ENCODE results near the gene DEFB124. TPM values are rescaled to one million over a fixed set of nuclear protein-coding genes. Genes with fewer than 3 reads are reported as not detected.
"Not testable (repeated sequence)": the region's sequence is repeated elsewhere in the genome, so short reads cannot be mapped to it uniquely, and the experiment has no call there.

Gene DEFB124
- total RNA-seq, 4 donors from 2014 or later = not detected

GRCh38 chr20:31440012-31440659 lies 34.8 kb downstream of the DEFB124 start, which contains the start of gene DEFB123:
Gene DEFB123 (plus strand): TSS chr20:31440632. CDS start chr20:31440699, 67 bp downstream.
- TF ChIP-seq POLR2A (IDR thresholded peaks at IDR 0.05) = no peak
- no peak for TF ChIP-seq CTCF (IDR thresholded peaks at IDR 0.05)
- intact Hi-C loops (cut with DNase I; ENCODE audit: low total_unique reads) = no loop called here
- WGBS, 2 donors = 74 to 82% methylated on average over 16 of the region's 16 CpGs
- no peak for DNase-seq (ENCODE audit: low spot score in 2 of 2)
- no peak within 1 kb of the TSS for H3K4me3 ChIP-seq (ENCODE audit: low read depth, poor library complexity, severe bottlenecking)

GRCh38 chr20:31430568-31431115 lies 44.3 kb downstream of the DEFB124 start:
- intact Hi-C loops (cut with DNase I; ENCODE audit: low total_unique reads) = no loop called here
- no peak for DNase-seq (ENCODE audit: low spot score in 2 of 2)
- no peak overlapping the region for H3K4me3 ChIP-seq (ENCODE audit: low read depth, poor library complexity, severe bottlenecking)
- TF ChIP-seq CTCF (IDR thresholded peaks at IDR 0.05) (no peak), POLR2A (IDR thresholded peaks at IDR 0.05) (no peak)
- WGBS, 2 donors = 62 to 67% methylated on average over 4 of the region's 4 CpGs

- intact Hi-C loops (cut with DNase I; ENCODE audit: low total_unique reads); DNase-seq (ENCODE audit: low spot score in 2 of 2); H3K4me3 ChIP-seq (ENCODE audit: low read depth, poor library complexity, severe bottlenecking): not testable (repeated sequence)
- 95 to 96% methylated on average over 11 to 16 of the region's 31 CpGs for WGBS, 2 donors
Observed at GRCh38 chr20:31427576-31427975, 47.4 kb downstream of the DEFB124 start.

GRCh38 chr20:31426891-31427551 lies 47.9 kb downstream of the DEFB124 start:
- DNase-seq (ENCODE audit: low spot score in 2 of 2); intact Hi-C loops (cut with DNase I; ENCODE audit: low total_unique reads): not testable (repeated sequence)
- WGBS, 2 donors = 89 to 92% methylated on average over 15 to 17 of the region's 48 CpGs

GRCh38 chr20:31425797-31426196 lies 49.1 kb downstream of the DEFB124 start:
- intact Hi-C loops (cut with DNase I; ENCODE audit: low total_unique reads) = no loop called here
- TF ChIP-seq CTCF (IDR thresholded peaks at IDR 0.05) (no peak), POLR2A (IDR thresholded peaks at IDR 0.05) (no peak)
- no peak overlapping the region for H3K4me3 ChIP-seq (ENCODE audit: low read depth, poor library complexity, severe bottlenecking)
- DNase-seq (ENCODE audit: low spot score in 2 of 2) = no peak

More at GRCh38 chr20:31426891-31427551, 47.9 kb downstream of the DEFB124 start:
- not testable (repeated sequence) for H3K4me3 ChIP-seq (ENCODE audit: low read depth, poor library complexity, severe bottlenecking)

- H3K4me3 ChIP-seq (ENCODE audit: low read depth, poor library complexity, severe bottlenecking) = no peak overlapping the region
- intact Hi-C loops (cut with DNase I; ENCODE audit: low total_unique reads) = no loop called here
- DNase-seq (ENCODE audit: low spot score in 2 of 2) = no peak
- WGBS, 2 donors = 80 to 87% methylated on average over 7 of the region's 7 CpGs
- TF ChIP-seq CTCF (IDR thresholded peaks at IDR 0.05) (no peak), POLR2A (IDR thresholded peaks at IDR 0.05) (no peak)
Observed at GRCh38 chr20:31418307-31418706, 56.6 kb downstream of the DEFB124 start.

Data from lower leg skin (tissue), 4 donors.